ENCODE measurements around the gene SEC61A1. TPM values are rescaled to one million over a fixed set of nuclear protein-coding genes. Genes with fewer than 3 reads are reported as not detected.

The SEC61A1 gene
- total RNA-seq, 1 donor from 2014 or later = 92.8 TPM

- Histone ChIP-seq H3K4me3 (no peak overlapping the region), H3K9me3 (no peaks in the 10 kb centered on the region), H3K27me3 (no peaks in the 10 kb centered on the region), H3K36me3 (peaks cover 0 to 16% of the 10 kb centered on the region in 2 donors), H3K4me1 (peaks cover 10% of the 10 kb centered on the region), H3K27ac (no peak overlapping the region)
- intact Hi-C loops (cut with DNase I) = loop anchor here (10.0 kb wide), 1 partner anchor 411 kb away; the partner anchor contains the start of gene GATA2
- no peak for TF ChIP-seq POLR2AphosphoS5 (IDR thresholded peaks at IDR 0.05; ENCODE audit: insufficient read depth in 1 of 2, low read depth in 1 of 2)
- TF ChIP-seq, protein P1, sequence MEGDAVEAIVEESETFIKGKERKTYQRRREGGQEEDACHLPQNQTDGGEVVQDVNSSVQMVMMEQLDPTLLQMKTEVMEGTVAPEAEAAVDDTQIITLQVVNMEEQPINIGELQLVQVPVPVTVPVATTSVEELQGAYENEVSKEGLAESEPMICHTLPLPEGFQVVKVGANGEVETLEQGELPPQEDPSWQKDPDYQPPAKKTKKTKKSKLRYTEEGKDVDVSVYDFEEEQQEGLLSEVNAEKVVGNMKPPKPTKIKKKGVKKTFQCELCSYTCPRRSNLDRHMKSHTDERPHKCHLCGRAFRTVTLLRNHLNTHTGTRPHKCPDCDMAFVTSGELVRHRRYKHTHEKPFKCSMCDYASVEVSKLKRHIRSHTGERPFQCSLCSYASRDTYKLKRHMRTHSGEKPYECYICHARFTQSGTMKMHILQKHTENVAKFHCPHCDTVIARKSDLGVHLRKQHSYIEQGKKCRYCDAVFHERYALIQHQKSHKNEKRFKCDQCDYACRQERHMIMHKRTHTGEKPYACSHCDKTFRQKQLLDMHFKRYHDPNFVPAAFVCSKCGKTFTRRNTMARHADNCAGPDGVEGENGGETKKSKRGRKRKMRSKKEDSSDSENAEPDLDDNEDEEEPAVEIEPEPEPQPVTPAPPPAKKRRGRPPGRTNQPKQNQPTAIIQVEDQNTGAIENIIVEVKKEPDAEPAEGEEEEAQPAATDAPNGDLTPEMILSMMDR (IDR thresholded peaks at IDR 0.05) = no peak
- TF ChIP-seq POLR2A (IDR thresholded peaks at IDR 0.05) = no peak
- DNase-seq (ENCODE audit: extremely low spot score in 2 of 2) = no peak
Measured at GRCh38 chr3:128083396-128083795, 31.2 kb downstream of the SEC61A1 start.

DNA sequence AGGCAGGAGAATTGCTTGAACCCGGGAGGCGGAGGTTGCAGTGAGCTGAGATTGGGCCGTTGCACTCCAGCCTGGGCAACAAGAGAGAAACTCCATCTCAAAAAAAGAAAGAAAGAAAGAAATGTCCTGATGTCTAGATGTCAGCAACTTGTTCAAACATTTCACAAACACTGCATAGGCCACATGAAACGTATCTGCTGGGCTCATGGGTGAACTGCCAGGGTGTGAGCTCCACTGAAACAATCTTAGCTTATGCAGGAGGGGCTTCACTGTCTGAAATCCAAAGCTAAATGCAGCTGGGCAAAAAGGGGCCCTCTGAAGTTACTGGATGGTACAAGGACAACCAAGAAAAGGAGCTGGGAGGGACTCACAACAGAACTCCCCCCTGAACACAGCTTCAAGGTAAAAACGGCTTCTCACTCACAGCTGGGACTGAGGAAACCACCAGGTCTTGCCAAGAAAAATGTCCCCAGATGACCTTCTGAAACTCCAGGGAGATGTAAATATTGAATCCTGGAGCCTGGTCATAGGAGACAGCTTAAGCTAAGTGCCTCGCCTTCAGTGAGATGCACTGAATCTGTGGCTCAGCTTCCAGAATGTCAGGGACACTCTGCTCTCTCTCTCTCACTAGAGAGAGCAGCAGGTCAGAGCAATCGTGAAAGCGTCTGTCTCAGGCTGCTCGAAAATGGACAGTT lies 31.9 kb downstream of the SEC61A1 start:
- H3K36me3 ChIP-seq = peaks cover 0 to 16% of the 10 kb centered on the region in 2 donors
- H3K9me3 ChIP-seq = no peaks in the 10 kb centered on the region
- H3K27ac ChIP-seq = peak overlapping the region; percentile 10

GRCh38 chr3:128084675-128085021 lies 32.4 kb downstream of the SEC61A1 start:
- Histone ChIP-seq H3K27ac (peak overlapping the region; percentile 10), H3K4me1 (peaks cover 10% of the 10 kb centered on the region), H3K4me3 (no peak overlapping the region), H3K9me3 (no peaks in the 10 kb centered on the region), H3K36me3 (peaks cover 0 to 16% of the 10 kb centered on the region in 2 donors), H3K27me3 (no peaks in the 10 kb centered on the region)
- no peak for TF ChIP-seq POLR2A (IDR thresholded peaks at IDR 0.05)
- DNase-seq (ENCODE audit: extremely low spot score in 2 of 2) = no peak
- intact Hi-C loops (cut with DNase I) = loop anchor here (10.0 kb wide), 1 partner anchor 410 kb away; the partner anchor contains the start of gene GATA2

More for the DNA sequence above, 31.9 kb downstream of the SEC61A1 start:
- H3K4me1 ChIP-seq = peaks cover 10% of the 10 kb centered on the region
- H3K4me3 ChIP-seq = no peak overlapping the region
- no peak for TF ChIP-seq POLR2AphosphoS5 (IDR thresholded peaks at IDR 0.05; ENCODE audit: insufficient read depth in 1 of 2, low read depth in 1 of 2)
- TF ChIP-seq, protein P1 (IDR thresholded peaks at IDR 0.05) = no peak
- TF ChIP-seq POLR2A (IDR thresholded peaks at IDR 0.05) = no peak
- no peaks in the 10 kb centered on the region for H3K27me3 ChIP-seq
- no peak for DNase-seq (ENCODE audit: extremely low spot score in 2 of 2)
- intact Hi-C loops (cut with DNase I) = loop anchor here (10.0 kb wide), 1 partner anchor 411 kb away; the partner anchor contains the start of gene GATA2

- intact Hi-C loops (cut with DNase I) = loop anchor here (10.0 kb wide), 1 partner anchor 406 kb away; the partner anchor contains the start of gene GATA2
- H3K4me1 ChIP-seq = peaks cover 6% of the 10 kb centered on the region
- H3K27me3 ChIP-seq = no peaks in the 10 kb centered on the region
- DNase-seq (ENCODE audit: extremely low spot score in 2 of 2) = no peak
- no peaks in the 10 kb centered on the region for H3K9me3 ChIP-seq
- TF ChIP-seq, protein P1 (IDR thresholded peaks at IDR 0.05) = no peak
- TF ChIP-seq POLR2A (IDR thresholded peaks at IDR 0.05) = no peak
- TF ChIP-seq POLR2AphosphoS5 (IDR thresholded peaks at IDR 0.05; ENCODE audit: insufficient read depth in 1 of 2, low read depth in 1 of 2) = no peak
- H3K36me3 ChIP-seq = peaks cover 0 to 13% of the 10 kb centered on the region in 2 donors
- H3K27ac ChIP-seq = no peak overlapping the region
- no peak overlapping the region for H3K4me3 ChIP-seq
Measured at GRCh38 chr3:128089135-128089534, 36.9 kb downstream of the SEC61A1 start.

- no peak overlapping the region for H3K4me3 ChIP-seq
- DNase-seq (ENCODE audit: extremely low spot score in 2 of 2) = no peak
- no peak overlapping the region for H3K27ac ChIP-seq
- peaks cover 0 to 5% of the 10 kb centered on the region in 2 donors for H3K36me3 ChIP-seq
- TF ChIP-seq POLR2AphosphoS5 (IDR thresholded peaks at IDR 0.05; ENCODE audit: insufficient read depth in 1 of 2, low read depth in 1 of 2) (no peak), POLR2A (IDR thresholded peaks at IDR 0.05) (no peak)
- TF ChIP-seq, protein P1 (IDR thresholded peaks at IDR 0.05) = no peak
- H3K9me3 ChIP-seq = no peaks in the 10 kb centered on the region
- peaks cover 4% of the 10 kb centered on the region for H3K4me1 ChIP-seq
- H3K27me3 ChIP-seq = no peaks in the 10 kb centered on the region
- intact Hi-C loops (cut with DNase I) = no loop called here
Measured at GRCh38 chr3:128091586-128091985, 39.3 kb downstream of the SEC61A1 start.

Data from vagina (tissue), 2 donors.